SK-MEL-5 (cell line): ENCODE data around the gene NPSR1. TPM values are rescaled to one million over a fixed set of nuclear protein-coding genes. Genes with fewer than 3 reads are reported as not detected.
"Not testable (repeated sequence)": the region's sequence is repeated elsewhere in the genome, so short reads cannot be mapped to it uniquely, and the experiment has no call there.

Source experiments
- DNase-seq: peaks from one replicate; pipeline ENCODE4 v3.0.0-alpha.2; 2016; ENCODE audit warnings: low read depth, low spot score
- in situ Hi-C: cut with HindIII; loops from 2 replicates; pipeline ENCODE4 v1.10.0; 2016; ENCODE audit warnings: low sequenced_read_pairs, high pct_unique_total_duplicates, low pct_unique_long_range_greater_than_20kb
- small RNA-seq, 2 experiments: library from RNA; depleted of rRNA; stranded (forward); fragments of <200 nt; gene quantifications; one replicate each; pipeline ENCODE3, GENCODE V24; 2014
- total RNA-seq: library from RNA; depleted of rRNA; stranded (reverse); fragments of >200 nt; shearing (Covaris generic); gene quantifications from 2 replicates; pipeline ENCODE4 v1.2.3, GENCODE V29; 2014

The NPSR1 gene
- total RNA-seq, 1 experiment from 2014 or later, result not detected

DNA sequence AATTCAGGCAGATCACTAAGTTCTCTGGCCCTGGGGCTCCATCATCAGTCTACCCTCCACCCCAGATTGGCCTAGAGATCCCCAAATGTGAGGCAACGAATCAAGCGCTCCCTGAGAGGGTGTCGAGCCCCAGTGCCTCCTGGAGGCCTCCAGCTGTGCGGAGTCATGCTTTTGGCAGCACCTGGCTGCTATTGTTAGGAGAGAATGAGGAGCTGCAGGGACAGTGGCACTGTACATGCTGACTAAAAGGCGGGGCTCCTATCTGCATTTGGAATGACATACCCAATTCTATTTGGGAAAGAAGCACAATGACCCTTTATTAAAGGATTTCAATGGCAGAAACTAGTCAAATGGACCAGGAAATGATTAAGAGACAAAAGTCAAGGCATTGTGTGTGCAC, 217.5 kb downstream of the NPSR1 start:
- in situ Hi-C loops, result no loop called here
- DNase-seq, result no peak

DNA sequence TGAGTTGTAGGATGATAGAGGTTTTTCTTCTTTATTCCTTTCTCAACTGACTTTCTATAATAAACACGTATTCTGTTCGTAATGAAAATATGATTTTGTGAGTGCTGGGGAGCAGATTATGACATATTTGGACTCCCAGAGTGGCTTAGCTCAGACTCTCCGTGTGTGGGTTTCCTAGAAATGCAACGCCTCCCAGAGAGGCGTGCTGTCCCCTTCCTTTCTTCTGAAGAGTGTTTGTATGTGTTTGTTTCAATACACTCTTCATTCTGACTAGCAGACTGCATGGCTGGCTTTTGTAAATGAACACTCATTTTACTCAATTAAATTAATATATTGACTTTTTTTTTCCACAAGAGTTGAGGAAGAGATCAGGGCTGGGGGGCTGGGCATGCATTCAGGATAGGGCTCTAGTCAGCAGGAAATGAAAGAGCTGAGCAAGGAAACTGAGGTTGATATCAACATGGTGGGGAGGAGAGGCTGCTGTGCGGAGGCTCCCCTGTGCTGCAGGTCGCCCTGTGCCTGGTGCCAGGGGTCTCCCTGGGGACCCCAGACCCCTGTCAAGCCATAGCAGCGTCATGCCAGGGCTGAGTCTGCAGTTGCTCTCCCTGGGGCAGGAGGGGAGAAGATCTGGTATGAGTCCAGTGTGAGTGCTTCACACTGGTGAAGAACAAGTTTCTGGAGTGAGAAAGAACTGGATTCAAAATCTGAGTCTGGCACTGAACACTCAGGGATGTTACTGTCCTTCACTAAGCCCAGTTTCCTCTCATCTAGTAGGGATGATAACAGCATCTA, 221.1 kb downstream of the NPSR1 start:
- DNase-seq, in situ Hi-C loops: not testable (repeated sequence)

DNA sequence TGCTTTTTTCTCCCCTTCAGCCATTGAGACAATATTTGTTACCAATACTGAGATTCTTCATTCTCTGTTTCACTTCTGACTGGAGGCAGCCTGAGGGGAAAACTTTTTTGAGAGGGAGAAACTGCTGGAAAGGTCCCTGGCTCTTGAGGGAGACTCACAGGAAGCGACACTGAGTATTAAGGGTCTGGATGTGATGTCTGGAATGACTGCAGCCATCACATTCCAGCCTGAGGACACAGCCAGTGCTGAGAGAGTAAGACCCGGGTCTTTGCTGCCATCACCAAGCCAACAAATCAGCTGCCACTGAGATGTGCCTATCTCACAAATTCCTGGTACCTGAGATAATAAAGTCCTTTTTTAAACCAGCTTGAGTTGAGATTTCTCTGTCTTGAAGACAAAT, 221.9 kb downstream of the NPSR1 start:
- no peak for DNase-seq
- in situ Hi-C loops, result no loop called here

DNA sequence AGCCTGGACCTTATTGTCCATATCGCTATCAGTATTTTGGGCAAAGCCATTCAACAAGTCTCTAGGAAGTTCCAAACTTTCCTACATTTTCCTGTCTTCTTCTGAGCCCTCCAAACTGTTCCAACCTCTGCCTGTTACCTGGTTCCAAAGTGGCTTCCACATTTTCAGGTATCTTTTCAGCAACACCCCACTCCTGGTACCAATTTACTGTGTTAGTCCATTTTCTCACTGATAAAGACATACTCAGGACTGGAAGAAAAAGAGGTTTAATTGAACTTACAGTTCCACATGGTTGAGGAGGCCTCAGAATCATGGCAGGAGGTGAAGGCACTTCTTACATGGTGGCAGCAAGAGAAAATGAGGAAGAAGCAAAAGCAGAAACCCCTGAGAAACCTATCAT, 225.8 kb downstream of the NPSR1 start:
- in situ Hi-C loops, DNase-seq: not testable (repeated sequence)

DNA sequence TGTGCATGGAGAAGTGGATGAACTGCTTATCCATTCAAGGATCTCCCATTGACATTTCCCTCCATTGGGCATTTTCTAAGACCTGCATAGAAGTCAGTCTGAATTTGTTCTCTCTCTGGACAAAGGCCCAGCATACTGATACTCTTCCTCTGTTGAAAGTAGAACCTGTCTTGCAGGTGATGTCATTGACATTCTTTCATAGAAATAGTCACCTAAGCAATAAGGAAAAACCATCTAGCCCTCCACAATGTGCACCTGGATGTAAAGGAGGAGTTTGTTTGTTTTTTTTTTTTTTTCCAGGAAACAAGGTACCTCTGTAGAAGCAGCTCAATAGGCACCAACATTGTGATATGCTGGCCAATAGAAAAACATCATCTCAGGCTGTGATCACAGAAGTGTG, 228.8 kb downstream of the NPSR1 start:
- no peak for DNase-seq
- in situ Hi-C loops, result no loop called here

DNA sequence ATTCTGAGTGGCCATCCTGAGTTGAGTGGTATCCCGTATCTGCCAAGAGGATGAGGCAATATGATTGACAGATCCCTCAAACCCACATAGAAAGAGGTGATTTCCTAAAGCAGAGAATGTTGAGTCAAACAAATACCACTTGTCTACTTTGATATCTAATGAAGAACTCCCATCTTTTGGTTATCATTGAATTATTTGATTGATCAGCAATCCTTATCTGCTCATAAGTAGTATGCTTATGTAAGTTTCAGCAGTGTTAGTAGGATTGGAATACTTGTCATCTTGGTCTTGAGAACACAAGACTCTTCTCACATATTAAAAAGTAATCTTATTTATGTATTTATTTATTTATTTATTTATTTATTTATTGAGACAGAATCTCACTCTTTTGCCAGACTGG, 231.9 kb downstream of the NPSR1 start:
- in situ Hi-C loops, result no loop called here
- no peak for DNase-seq

DNA sequence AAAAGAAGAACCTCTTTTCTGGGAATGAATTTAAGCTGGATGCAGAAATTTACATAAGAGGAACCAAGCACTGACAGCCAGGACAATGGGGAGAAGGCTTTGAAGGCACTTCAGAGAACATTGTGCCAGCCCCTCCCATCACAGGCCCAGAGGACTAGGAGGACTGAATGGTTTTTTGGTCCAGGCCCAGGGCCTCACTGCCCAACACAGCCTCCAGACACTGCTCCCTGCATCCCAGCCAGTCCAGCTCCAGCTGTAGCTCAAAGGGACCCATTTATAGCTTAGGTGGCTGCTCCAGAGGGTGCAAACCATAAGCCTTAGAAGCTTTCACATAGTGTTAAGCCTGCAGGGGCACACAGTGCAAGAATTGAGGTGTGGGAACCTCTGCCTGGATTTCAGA, 237.2 kb downstream of the NPSR1 start:
- in situ Hi-C loops, result no loop called here
- no peak for DNase-seq

Small RNA genes lying within 50 kb of the gene (small RNA-seq; reads per million reads assigned to genes)
- gene RF00322, result 0 reads per million in 2 experiments
- 0 reads per million in 2 experiments for gene RN7SL132P
